GM12878 (cell line): ENCODE measurements around the gene NOP53. TPM values are rescaled to one million over a fixed set of nuclear protein-coding genes. Genes with fewer than 3 reads are reported as not detected.

Experiments used
- ATAC-seq: fragments of 200-7000 bp; cut with Tn5 transposase; 3 replicates; pipeline ENCODE4 v1.9.1; 2020; ENCODE audit warnings: mild to moderate bottlenecking, moderate library complexity
- BruUV-seq: library from RNA; stranded (reverse); fragments of 400-500 nt; replicated peaks from 2 replicates; lab custom pipeline; 2021; lab: Mats Ljungman, UMichigan
- CTCF ChIA-PET: fragments of 300-600 bp; sonication (Branson Sonifier 250); formaldehyde crosslinking; extraction: SDS; loops from one replicate; lab custom pipeline; 2021; ENCODE audit warnings: inconsistent platforms; lab: Yijun Ruan, JAX
- POLR2A ChIA-PET: fragments of 350-600 bp; formaldehyde crosslinking; extraction: SDS; loops from one replicate; lab custom pipeline; 2021; ENCODE audit warnings: inconsistent platforms; lab: Charles Lee
- RAD21 ChIA-PET: fragments of 300-600 bp; sonication (Branson Sonifier 250); formaldehyde crosslinking; loops from one replicate; lab custom pipeline; 2023; ENCODE audit warnings: antibody characterized with exemption; ENCODE audit not compliant: unreplicated experiment; lab: Charles Lee
- SMC1A ChIA-PET: fragments of 300-600 bp; sonication (Branson Sonifier 250); formaldehyde crosslinking; loops from one replicate; lab custom pipeline; 2023; ENCODE audit not compliant: unreplicated experiment, uncharacterized antibody; lab: Charles Lee
- DNase-seq: peaks from one replicate; pipeline ENCODE4 v3.0.0-alpha.2; 2011; ENCODE audit warnings: low read depth, low spot score
- FAIRE-seq: peaks from 3 replicates; lab custom pipeline; 2011; peaks lifted over from hg19 to GRCh38; lab: Jason Lieb, UNC
- H2AFZ ChIP-seq: 2 replicates; pipeline ENCODE4 v1.6.0; 2011; ENCODE audit warnings: low read depth, low read length, control low read depth; ENCODE audit not compliant: control insufficient read depth
- H3K27ac ChIP-seq: 2 replicates; pipeline ENCODE4 v1.5.1; 2011; ENCODE audit warnings: control low read depth; ENCODE audit not compliant: control insufficient read depth, insufficient read depth
- H3K27me3 ChIP-seq, 2 experiments: replicated peaks in 1 of 2; 2 replicates each; pipeline versions ENCODE4 v1.6.0 to v1.6.1; 2011; ENCODE audit warnings: low read length in 1 of 2; ENCODE audit not compliant: control insufficient read depth in 2 of 2, insufficient read depth in 2 of 2
- H3K36me3 ChIP-seq, 2 experiments: 2 replicates each; pipeline ENCODE4 v1.5.1; 2011; ENCODE audit warnings: low read length in 1 of 2; ENCODE audit not compliant: control insufficient read depth in 2 of 2, insufficient read depth in 2 of 2
- H3K4me1 ChIP-seq: 2 replicates; pipeline ENCODE4 v1.6.1; 2011; ENCODE audit warnings: mild to moderate bottlenecking, low read length, moderate library complexity, mixed read lengths; ENCODE audit not compliant: control insufficient read depth, insufficient read depth
- H3K4me2 ChIP-seq: 2 replicates; pipeline ENCODE4 v1.6.0; 2011; ENCODE audit warnings: control low read depth; ENCODE audit not compliant: control insufficient read depth, insufficient read depth
- H3K4me3 ChIP-seq: fragments of 200-600 bp; sonication (generic); 2 replicates; pipeline ENCODE4 v1.5.1; 2016
- H3K79me2 ChIP-seq: 2 replicates; pipeline ENCODE4 v1.6.0; 2011; ENCODE audit warnings: low read length; ENCODE audit not compliant: control insufficient read depth, insufficient read depth
- H3K9ac ChIP-seq: 2 replicates; pipeline ENCODE4 v1.8.0; 2011; ENCODE audit warnings: low read length, control low read depth, mixed read lengths; ENCODE audit not compliant: control insufficient read depth, insufficient read depth
- H3K9me3 ChIP-seq: replicated peaks from 3 replicates; pipeline ENCODE4 v1.5.1; 2011; ENCODE audit warnings: mild to moderate bottlenecking, low read length; ENCODE audit not compliant: control insufficient read depth, insufficient read depth
- H4K20me1 ChIP-seq: 2 replicates; pipeline ENCODE4 v1.6.0; 2011; ENCODE audit not compliant: control insufficient read depth, insufficient read depth
- CREB1 ChIP-seq: IDR thresholded peaks from 2 replicates; pipeline ENCODE4 v1.6.1; 2012; ENCODE audit warnings: low read depth, mild to moderate bottlenecking, inconsistent platforms
- CREM ChIP-seq: IDR thresholded peaks from 2 replicates; pipeline ENCODE4 v1.6.1; 2014; ENCODE audit warnings: antibody characterized with exemption, low read depth
- IRF3 ChIP-seq: fragments of 450-650 bp; IDR thresholded peaks from 2 replicates; pipeline ENCODE4 v1.6.1; 2014; ENCODE audit warnings: mild to moderate bottlenecking
- NFIC ChIP-seq: IDR thresholded peaks from 2 replicates; pipeline ENCODE4 v1.6.1; 2012; ENCODE audit warnings: low read depth, mild to moderate bottlenecking, inconsistent platforms, low read length, moderate library complexity
- NFXL1 ChIP-seq: fragments of 450-650 bp; IDR thresholded peaks from 2 replicates; pipeline ENCODE4 v1.6.1; 2017; ENCODE audit warnings: antibody characterized with exemption, mild to moderate bottlenecking, borderline replicate concordance
- RCOR1 ChIP-seq: conservative IDR thresholded peaks from 2 replicates; pipeline ENCODE4 v1.6.1; 2012; ENCODE audit warnings: low read depth, low read length, improper control_type of control experiment
- RELB ChIP-seq: fragments of 450-650 bp; IDR thresholded peaks from 2 replicates; pipeline ENCODE4 v1.6.1; 2017; ENCODE audit warnings: low read depth, mild to moderate bottlenecking, moderate library complexity
- SIN3A ChIP-seq: IDR thresholded peaks from 2 replicates; pipeline ENCODE4 v1.6.1; 2012; ENCODE audit warnings: low read depth, low read length, improper control_type of control experiment
- SMARCA5 ChIP-seq: fragments of 450-650 bp; IDR thresholded peaks from 2 replicates; pipeline ENCODE4 v1.6.1; 2017; ENCODE audit warnings: mild to moderate bottlenecking
- SPI1 ChIP-seq: IDR thresholded peaks from 2 replicates; pipeline ENCODE4 v1.6.1; 2011; ENCODE audit warnings: low read depth, mild to moderate bottlenecking, low read length, moderate library complexity, borderline replicate concordance; ENCODE audit not compliant: insufficient read depth
- SREBF1 ChIP-seq: IDR thresholded peaks from 2 replicates; pipeline ENCODE4 v1.6.1; 2012; ENCODE audit warnings: mild to moderate bottlenecking, low read length
- TBL1XR1 ChIP-seq: IDR thresholded peaks from 2 replicates; pipeline ENCODE4 v1.6.1; 2012; ENCODE audit warnings: low read depth, low read length, improper control_type of control experiment
- ZNF274 ChIP-seq: IDR thresholded peaks from one replicate; pipeline ENCODE4 v1.8.0; 2011; ENCODE audit not compliant: insufficient read length, insufficient read depth
- ZSCAN29 ChIP-seq: fragments of 450-650 bp; IDR thresholded peaks from 2 replicates; pipeline ENCODE4 v1.6.1; 2017; ENCODE audit warnings: mild to moderate bottlenecking, moderate library complexity
- ZZZ3 ChIP-seq: IDR thresholded peaks from 2 replicates; pipeline ENCODE4 v1.6.1; 2011; ENCODE audit warnings: low read depth; ENCODE audit not compliant: control insufficient read depth, insufficient read length
- WGBS: methylation state at CpG from one replicate; pipeline ENCODE4 v1.1.6; 2016; ENCODE audit warnings: low lambda C conversion rate; ENCODE audit not compliant: insufficient replicate concordance, insufficient coverage; ENCODE audit errors: missing lambda C conversion rate; 5-methylcytosine and 5-hydroxymethylcytosine counted together
- in situ Hi-C: fragments of 300-500 bp; cut with MboI; formaldehyde crosslinking; loops from 9 replicates; pipeline ENCODE4 v1.14.3; 2018; ENCODE audit warnings: mixed read lengths
- intact Hi-C: fragments of 100-400 bp; cut with micrococcal nuclease; formaldehyde crosslinking; loops from one replicate; pipeline ENCODE4 v1.14.2; 2022; ENCODE audit not compliant: unreplicated experiment
- polyA plus RNA-seq, 11 experiments: library from polyadenylated mRNA; depleted of rRNA in 4 of 11; unstranded in 6 of 11; stranded (reverse) in 5 of 11; fragments of >200 nt; fragmentation: Nextera tagmentation in 4 of 11; fragmentation: Illumina TruSeq in 1 of 11; extraction: Ambion mirVana in 4 of 11; extraction: Trizol in 1 of 11; gene quantifications; 1 replicate in 1 of 11; 2 replicates in 10 of 11; pipeline versions ENCODE4 v1.2.1 to v1.2.3, GENCODE V29; 2011 to 2016; ENCODE audit warnings: inconsistent platforms in 2 of 11, missing spikeins in 2 of 11, low read depth in 1 of 11
- total RNA-seq, 4 experiments: library from RNA; depleted of rRNA in 3 of 4; stranded (reverse); fragments of >200 nt in 3 of 4; fragmentation: Illumina TruSeq in 1 of 4; extraction: Trizol in 1 of 4; gene quantifications; 2 replicates each; pipeline versions ENCODE4 v1.2.1 to v1.2.3, GENCODE V29; 2013 to 2021

Gene NOP53
- total and polyA plus RNA-seq, 10 of the 15 experiments (the other 5 are each of a cell fraction or from before 2014, with no cell fraction given), result 6.0 to 386 (median 167) TPM

GRCh38 chr19:47745010-47745901, at the start of gene NOP53 (continued):
- TF ChIP-seq RELB, result peak; percentile 94
- TF ChIP-seq, all 136 proteins: peak for 52

GRCh38 chr19:47696635-47697034, 48.7 kb upstream of the NOP53 start:
- in situ Hi-C loops, result loop anchor here (5.0 kb wide), 1 partner anchor 399 kb away; no protein-coding TSS in a partner anchor
- no peak overlapping the region for H3K27ac ChIP-seq
- H3K4me3 ChIP-seq, result no peak overlapping the region
- no peak overlapping the region for H2AFZ ChIP-seq
- FAIRE-seq (no peak), DNase-seq (no peak), ATAC-seq (no peak)
- H3K4me2 ChIP-seq, result no peak overlapping the region
- no TSS peak for BruUV-seq
- no peaks in the 10 kb centered on the region for H3K4me1 ChIP-seq
- intact Hi-C loops, result no loop called here
- CTCF ChIA-PET, result interaction anchor here (0.6 to 6.4 kb wide), 4 partner anchors 206 to 262 kb away, joined by 3 to 70 read pairs (median 3); partner anchors contain the start of gene KPTN
- H4K20me1 ChIP-seq, result no peaks in the 10 kb centered on the region
- 94% methylated on average over 4 of the region's 8 CpGs for WGBS
- no peaks in the 10 kb centered on the region for H3K27me3 ChIP-seq
- TF ChIP-seq NFIC (no peak), CREB1 (no peak), SPI1 (no peak), IRF3 (no peak), SIN3A (no peak), ZZZ3 (no peak), SREBF1 (no peak), RCOR1 (no peak), NFXL1 (no peak), SMARCA5 (no peak), TBL1XR1 (no peak), CREM (no peak), ZNF274 (no peak), ZSCAN29 (no peak)
- peaks cover 0 to 2% of the 10 kb centered on the region in 2 experiments; a peak in 2 of 4 replicates for H3K36me3 ChIP-seq
- RAD21 ChIA-PET, result no interaction called here
- no peaks in the 10 kb centered on the region for H3K79me2 ChIP-seq
- H3K9me3 ChIP-seq, result no peaks in the 10 kb centered on the region
- no peak overlapping the region for H3K9ac ChIP-seq
- SMC1A ChIA-PET, result no interaction called here
- POLR2A ChIA-PET, result no interaction called here
